GM06990 (cell line): ENCODE measurements around the gene AMBP.

Source experiments
- DNase-seq: peaks from one replicate; pipeline ENCODE4 v3.0.0-alpha.2; 2011; ENCODE audit not compliant: insufficient read length; ENCODE audit errors: extremely low read depth
- H3K27me3 ChIP-seq: replicated peaks from 2 replicates; pipeline ENCODE4 v1.6.0; 2011; ENCODE audit warnings: low read length; ENCODE audit not compliant: control insufficient read depth, insufficient read depth
- H3K36me3 ChIP-seq: 2 replicates; pipeline ENCODE4 v1.5.1; 2011; ENCODE audit warnings: low read length; ENCODE audit not compliant: control insufficient read depth, insufficient read depth
- H3K4me3 ChIP-seq: replicated peaks from 2 replicates; pipeline ENCODE4 v1.5.1; 2011; ENCODE audit warnings: low read depth, mild to moderate bottlenecking, control low read depth, low read length
- CTCF ChIP-seq: IDR thresholded peaks from 2 replicates; pipeline ENCODE4 v1.5.1; 2011; ENCODE audit warnings: low read length, control low read depth, mild to moderate bottlenecking, inconsistent platforms; ENCODE audit not compliant: insufficient read depth, poor library complexity, severe bottlenecking

The AMBP gene

GRCh38 chr9:114082017-114082762 lies 4.1 kb upstream of the AMBP start:
- DNase-seq: no peak
- H3K36me3 ChIP-seq: no peaks in the 10 kb centered on the region
- H3K4me3 ChIP-seq: no peak overlapping the region
- peak; percentile 88 for TF ChIP-seq CTCF
- H3K27me3 ChIP-seq: peaks cover 1% of the 10 kb centered on the region; the same call in 1 of the 2 replicates

GRCh38 chr9:114081441-114082016 lies 3.4 kb upstream of the AMBP start:
- DNase-seq: no peak
- TF ChIP-seq CTCF: no peak
- H3K36me3 ChIP-seq: no peaks in the 10 kb centered on the region
- peaks cover 1% of the 10 kb centered on the region; the same call in 1 of the 2 replicates for H3K27me3 ChIP-seq
- H3K4me3 ChIP-seq: no peak overlapping the region

- Histone ChIP-seq H3K36me3 (no peaks in the 10 kb centered on the region), H3K4me3 (no peak overlapping the region), H3K27me3 (0 out of 2 replicates have a peak, but pooled peaks cover 1% of the 10 kb centered on the region)
- DNase-seq: no peak
- TF ChIP-seq CTCF: no peak
These were observed 2.8 kb upstream of the AMBP start for GRCh38 chr9:114080773-114081440.

- no peak for DNase-seq
- no peaks in the 10 kb centered on the region for H3K36me3 ChIP-seq
- no peaks in the 10 kb centered on the region for H3K27me3 ChIP-seq
- H3K4me3 ChIP-seq: no peak overlapping the region
- no peak for TF ChIP-seq CTCF
These were observed 2.2 kb upstream of the AMBP start for GRCh38 chr9:114080195-114080772.

- no peak for DNase-seq
- H3K27me3 ChIP-seq: no peaks in the 10 kb centered on the region
- no peaks in the 10 kb centered on the region for H3K36me3 ChIP-seq
- H3K4me3 ChIP-seq: no peak overlapping the region
- TF ChIP-seq CTCF: no peak
These were observed 669 bp upstream of the AMBP start for GRCh38 chr9:114078781-114079156.
